Activated naive CD4-positive, alpha-beta T cell treated with anti-CD3 and anti-CD28 coated beads, Interleukin-2, amount 50 U/mL, for 24 hours (primary cell): Measurements from ENCODE around the gene CNIH2.
"Not testable (repeated sequence)": the region's sequence is repeated elsewhere in the genome, so short reads cannot be mapped to it uniquely, and the experiment has no call there.

Experiments used
- H3K27ac Mint-ChIP-seq: one replicate; pipeline ENCODE4 v1.8.0; 2021; ENCODE audit warnings: mild to moderate bottlenecking, mixed read lengths
- H3K27me3 Mint-ChIP-seq: one replicate; pipeline ENCODE4 v1.8.0; 2021; ENCODE audit warnings: mixed read lengths
- H3K36me3 Mint-ChIP-seq: one replicate; pipeline ENCODE4 v1.8.0; 2021; ENCODE audit warnings: mixed read lengths
- H3K4me1 Mint-ChIP-seq: one replicate; pipeline ENCODE4 v1.8.0; 2021; ENCODE audit warnings: mixed read lengths
- H3K4me3 Mint-ChIP-seq: one replicate; pipeline ENCODE4 v1.8.0; 2021; ENCODE audit warnings: mild to moderate bottlenecking, mixed read lengths
- H3K9me3 Mint-ChIP-seq: one replicate; pipeline ENCODE4 v1.8.0; 2021; ENCODE audit warnings: mixed read lengths

The CNIH2 gene

DNA sequence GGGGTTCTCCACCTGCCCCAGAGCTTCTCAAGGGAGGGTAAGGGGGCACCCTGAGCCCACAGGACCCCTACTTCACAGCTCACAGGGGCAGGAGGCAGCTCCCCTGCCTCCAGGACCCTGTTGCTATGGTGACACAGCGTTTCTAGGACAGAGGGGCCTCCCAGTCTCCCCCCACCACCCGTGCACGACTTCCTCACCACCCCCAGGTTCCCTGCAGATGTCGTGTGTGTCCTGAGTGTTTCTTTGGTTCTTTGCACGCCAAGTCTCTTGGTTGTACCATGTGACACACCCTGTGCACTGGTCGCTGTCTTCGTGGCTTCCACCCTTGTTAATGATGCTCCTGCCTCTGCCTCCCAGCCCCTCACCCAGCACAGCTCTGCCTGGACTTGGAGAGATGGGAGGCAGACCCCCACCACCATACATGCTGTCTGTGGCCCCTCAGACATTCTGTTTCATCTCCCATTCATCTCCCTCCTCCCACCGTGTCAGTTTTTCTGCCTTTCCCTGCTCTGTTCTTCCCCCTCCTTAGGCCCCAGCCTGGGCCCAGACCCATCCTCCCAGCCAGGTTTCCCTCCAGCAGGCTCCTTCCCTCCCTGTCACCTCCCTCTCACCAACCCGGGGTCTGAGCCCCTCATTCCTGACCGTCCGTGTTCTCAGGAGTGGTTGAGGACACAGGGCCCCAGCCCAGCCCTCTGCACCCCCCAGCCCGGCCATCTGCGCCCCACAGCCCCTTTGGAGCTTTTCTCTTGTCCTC, 34.0 kb upstream of the CNIH2 start:
- no peaks in the 10 kb centered on the region for H3K9me3 Mint-ChIP-seq
- no peak overlapping the region for H3K4me3 Mint-ChIP-seq
- peaks cover 4% of the 10 kb centered on the region for H3K4me1 Mint-ChIP-seq
- peak overlapping the region; percentile 68 for H3K27ac Mint-ChIP-seq
- H3K27me3 Mint-ChIP-seq = no peaks in the 10 kb centered on the region
- H3K36me3 Mint-ChIP-seq = no peaks in the 10 kb centered on the region

DNA sequence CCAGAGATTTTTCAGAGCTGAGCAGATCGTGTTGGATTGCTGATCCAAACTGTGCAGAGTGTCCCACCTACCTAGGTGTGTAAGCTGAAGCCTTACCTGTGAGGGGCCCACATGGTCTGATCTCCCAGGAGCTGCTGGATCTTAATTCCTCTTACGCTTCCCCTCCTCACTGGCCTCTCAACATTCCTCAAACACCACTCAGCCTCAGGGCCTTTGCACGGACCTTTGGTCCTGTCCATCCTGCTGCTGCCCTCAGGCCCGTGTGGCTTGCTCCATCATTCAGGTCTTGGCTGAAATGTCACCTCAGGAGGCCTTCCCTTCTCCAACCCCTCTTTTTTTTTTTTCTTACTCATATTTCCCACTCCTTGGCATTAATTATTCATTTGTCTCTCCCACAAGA, 30.7 kb upstream of the CNIH2 start:
- Mint-ChIP-seq H3K36me3 (peaks cover 2% of the 10 kb centered on the region), H3K4me1 (peaks cover 11% of the 10 kb centered on the region), H3K9me3 (no peaks in the 10 kb centered on the region), H3K4me3 (no peak overlapping the region), H3K27me3 (no peaks in the 10 kb centered on the region), H3K27ac (peak overlapping the region; percentile 71)

DNA sequence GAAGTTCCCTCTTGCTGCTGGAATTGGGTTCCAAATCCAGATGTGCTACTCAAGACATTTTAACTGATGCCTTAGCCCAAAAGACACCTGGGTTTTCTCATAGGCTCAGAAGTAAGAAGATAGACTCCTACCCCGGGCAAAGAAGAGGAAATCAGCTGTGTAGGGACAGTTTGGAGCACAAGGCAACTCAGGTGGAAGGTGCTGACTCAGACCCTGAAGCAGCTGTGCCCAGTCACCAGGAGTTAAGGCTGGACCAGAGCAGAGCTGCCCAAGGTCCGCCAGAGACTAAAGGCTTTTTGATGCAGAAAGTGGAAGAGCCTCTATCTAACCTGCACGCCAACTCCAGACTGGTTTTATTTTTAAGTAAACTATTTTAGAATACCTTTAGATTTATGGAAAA, 30.2 kb upstream of the CNIH2 start:
- H3K36me3 Mint-ChIP-seq = peaks cover 2% of the 10 kb centered on the region
- H3K4me3 Mint-ChIP-seq = no peak overlapping the region
- no peaks in the 10 kb centered on the region for H3K9me3 Mint-ChIP-seq
- peak overlapping the region; percentile 46 for H3K27ac Mint-ChIP-seq
- H3K27me3 Mint-ChIP-seq = no peaks in the 10 kb centered on the region
- peaks cover 11% of the 10 kb centered on the region for H3K4me1 Mint-ChIP-seq

DNA sequence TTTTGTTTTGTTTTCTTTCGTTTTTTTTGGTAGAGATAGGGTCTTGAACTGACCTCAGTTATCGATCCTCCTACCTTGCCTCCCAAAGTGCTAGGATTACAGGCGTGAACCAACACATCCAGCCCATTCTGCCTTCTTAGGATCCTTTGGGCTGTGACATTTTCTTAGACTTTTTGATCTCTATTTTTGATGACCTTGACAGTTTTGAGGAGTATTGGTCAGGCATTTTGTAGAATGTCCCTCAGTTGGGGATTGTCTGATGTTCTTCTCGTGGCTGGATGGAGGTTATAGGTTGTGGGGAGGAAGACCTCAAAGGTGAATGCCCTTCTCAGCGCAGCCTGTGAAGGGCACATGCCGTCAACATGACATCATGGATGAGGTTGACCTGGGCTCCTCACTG, 29.1 kb upstream of the CNIH2 start:
- Mint-ChIP-seq H3K4me3 (no peak overlapping the region), H3K27ac (peak overlapping the region; percentile 60)

DNA sequence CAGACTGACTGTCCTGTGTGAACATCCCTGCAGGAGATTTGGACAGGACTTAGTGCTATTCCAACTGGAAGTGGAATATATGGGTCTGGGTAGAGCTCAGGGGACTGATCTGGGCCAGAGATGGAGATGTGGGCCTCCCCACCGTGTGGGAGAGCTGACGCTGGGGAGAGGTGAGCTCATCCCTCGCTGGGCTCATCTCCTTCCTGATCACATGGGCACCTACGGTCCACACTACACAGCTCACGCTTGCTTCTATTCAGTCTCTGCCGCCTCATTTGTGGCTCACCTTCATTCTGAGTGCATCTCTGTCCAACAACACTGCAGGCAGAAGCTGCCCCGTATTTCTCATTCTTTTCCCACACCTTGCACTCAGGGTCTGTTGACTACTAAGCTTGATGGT, 26.2 kb upstream of the CNIH2 start:
- H3K9me3 Mint-ChIP-seq = no peaks in the 10 kb centered on the region
- peak overlapping the region; percentile 11 for H3K27ac Mint-ChIP-seq

More for the DNA sequence above, 29.1 kb upstream of the CNIH2 start:
- Mint-ChIP-seq H3K9me3 (no peaks in the 10 kb centered on the region), H3K36me3 (peaks cover 2% of the 10 kb centered on the region), H3K4me1 (peaks cover 15% of the 10 kb centered on the region), H3K27me3 (no peaks in the 10 kb centered on the region)

DNA sequence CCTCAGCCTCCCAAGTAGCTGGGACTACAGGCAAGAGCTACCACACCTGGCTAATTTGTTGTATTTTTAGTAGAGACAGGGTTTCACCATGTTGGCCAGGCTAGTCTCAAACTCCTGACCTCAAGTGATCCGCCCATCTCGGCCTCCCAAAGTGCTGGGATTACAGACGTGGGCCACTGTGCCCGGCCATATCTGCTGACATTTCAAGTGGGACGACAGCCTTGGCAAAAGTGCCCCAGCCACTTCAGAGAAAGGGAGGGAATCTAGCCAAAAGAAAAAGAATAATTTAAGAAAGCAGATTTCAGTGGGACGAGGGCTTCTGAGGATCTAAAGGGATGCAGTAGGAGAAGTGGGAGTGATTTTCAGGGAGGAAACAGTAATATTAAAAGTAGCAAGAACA, 24.9 kb upstream of the CNIH2 start:
- H3K4me3 Mint-ChIP-seq = not testable (repeated sequence)

More for the DNA sequence above, 26.2 kb upstream of the CNIH2 start:
- H3K4me3 Mint-ChIP-seq = no peak overlapping the region
- H3K36me3 Mint-ChIP-seq = peaks cover 2% of the 10 kb centered on the region
- H3K27me3 Mint-ChIP-seq = no peaks in the 10 kb centered on the region
- H3K4me1 Mint-ChIP-seq = peaks cover 24% of the 10 kb centered on the region

DNA sequence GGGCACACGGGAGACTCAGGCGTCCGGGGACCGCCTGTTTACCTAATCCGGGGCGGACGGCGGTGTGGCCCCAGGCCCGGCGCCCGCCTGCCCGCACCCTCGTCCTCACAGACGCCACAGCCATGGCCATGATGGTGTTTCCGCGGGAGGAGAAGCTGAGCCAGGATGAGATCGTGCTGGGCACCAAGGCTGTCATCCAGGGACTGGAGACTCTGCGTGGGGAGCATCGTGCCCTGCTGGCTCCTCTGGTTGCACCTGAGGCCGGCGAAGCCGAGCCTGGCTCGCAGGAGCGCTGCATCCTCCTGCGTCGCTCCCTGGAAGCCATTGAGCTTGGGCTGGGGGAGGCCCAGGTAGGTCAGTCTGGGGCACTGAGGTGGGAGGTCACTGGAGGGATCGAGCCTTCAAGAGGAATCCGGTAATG, 19.5 kb upstream of the CNIH2 start:
- Mint-ChIP-seq H3K4me1 (peaks cover 27% of the 10 kb centered on the region), H3K36me3 (peaks cover 7% of the 10 kb centered on the region), H3K9me3 (no peaks in the 10 kb centered on the region), H3K27ac (peak overlapping the region; percentile 51), H3K4me3 (peak overlapping the region; percentile 95), H3K27me3 (no peaks in the 10 kb centered on the region)

More for the DNA sequence above, 24.9 kb upstream of the CNIH2 start:
- not testable (repeated sequence) for H3K36me3 Mint-ChIP-seq, H3K27me3 Mint-ChIP-seq, H3K9me3 Mint-ChIP-seq
- Mint-ChIP-seq H3K27ac (peak overlapping the region; percentile 84), H3K4me1 (peaks cover 26% of the 10 kb centered on the region)

DNA sequence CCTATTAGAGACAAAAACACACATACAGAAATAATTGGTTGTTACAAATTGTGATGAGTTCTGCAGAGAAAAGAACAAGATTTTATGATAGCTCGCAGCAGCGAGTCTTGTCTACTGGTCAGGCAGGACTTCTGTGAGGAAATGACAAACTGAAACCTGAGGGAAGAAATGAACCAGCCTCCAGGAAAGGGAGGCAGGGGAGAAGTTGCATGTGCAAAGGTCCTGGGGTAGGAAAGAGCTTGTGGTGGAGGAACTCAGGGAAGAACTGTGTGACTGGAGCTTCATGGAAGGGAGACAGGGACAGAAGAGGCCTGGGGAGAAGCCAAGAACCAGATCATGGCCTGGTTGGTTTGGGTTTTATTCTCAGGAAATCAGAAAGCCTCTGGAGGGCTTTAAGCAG, 18.8 kb upstream of the CNIH2 start:
- no peak overlapping the region for H3K27ac Mint-ChIP-seq

DNA sequence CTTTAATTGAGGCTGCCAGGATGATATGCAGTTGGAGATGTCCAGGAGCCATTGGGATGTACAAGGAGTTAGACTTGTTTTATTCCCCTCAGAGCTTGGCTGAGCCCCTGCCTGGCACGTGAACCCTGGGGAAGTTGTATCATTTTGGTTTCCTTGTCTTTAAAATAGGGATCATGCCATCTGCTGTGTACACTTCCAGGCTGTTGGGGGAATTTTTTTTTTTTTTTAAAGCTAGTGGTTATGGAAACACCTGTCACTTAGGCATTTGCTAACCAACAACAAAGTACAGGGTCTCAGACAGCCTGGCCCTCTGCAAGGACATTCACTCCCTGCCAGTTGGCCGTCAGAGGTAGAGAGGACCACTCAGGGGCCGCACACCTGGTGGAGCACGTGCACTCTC, 18.0 kb upstream of the CNIH2 start:
- Mint-ChIP-seq H3K27ac (no peak overlapping the region), H3K4me1 (peaks cover 25% of the 10 kb centered on the region), H3K4me3 (no peak overlapping the region), H3K36me3 (peaks cover 8% of the 10 kb centered on the region), H3K9me3 (no peaks in the 10 kb centered on the region), H3K27me3 (no peaks in the 10 kb centered on the region)

More for the DNA sequence above, 18.8 kb upstream of the CNIH2 start:
- Mint-ChIP-seq H3K4me1 (peaks cover 25% of the 10 kb centered on the region), H3K9me3 (no peaks in the 10 kb centered on the region), H3K27me3 (no peaks in the 10 kb centered on the region), H3K36me3 (peaks cover 7% of the 10 kb centered on the region), H3K4me3 (peak overlapping the region; percentile 95)

DNA sequence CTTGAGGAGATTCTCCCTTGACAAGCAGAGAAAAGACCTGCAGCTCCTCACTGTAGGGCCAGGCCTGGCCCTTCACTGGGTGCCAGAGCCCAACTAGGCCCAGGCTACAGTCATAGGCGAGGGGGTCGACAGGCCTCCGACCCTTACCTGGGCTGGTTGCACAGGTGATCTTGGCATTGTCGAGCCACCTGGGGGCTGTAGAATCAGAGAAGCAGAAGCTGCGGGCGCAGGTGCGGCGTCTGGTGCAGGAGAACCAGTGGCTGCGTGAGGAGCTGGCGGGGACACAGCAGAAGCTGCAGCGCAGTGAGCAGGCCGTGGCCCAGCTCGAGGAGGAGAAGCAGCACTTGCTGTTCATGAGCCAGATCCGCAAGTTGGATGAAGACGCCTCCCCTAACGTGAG, 16.4 kb upstream of the CNIH2 start:
- peaks cover 18% of the 10 kb centered on the region for H3K4me1 Mint-ChIP-seq
- H3K4me3 Mint-ChIP-seq = no peak overlapping the region
- peaks cover 8% of the 10 kb centered on the region for H3K36me3 Mint-ChIP-seq
- H3K9me3 Mint-ChIP-seq = no peaks in the 10 kb centered on the region
- no peak overlapping the region for H3K27ac Mint-ChIP-seq
- no peaks in the 10 kb centered on the region for H3K27me3 Mint-ChIP-seq

DNA sequence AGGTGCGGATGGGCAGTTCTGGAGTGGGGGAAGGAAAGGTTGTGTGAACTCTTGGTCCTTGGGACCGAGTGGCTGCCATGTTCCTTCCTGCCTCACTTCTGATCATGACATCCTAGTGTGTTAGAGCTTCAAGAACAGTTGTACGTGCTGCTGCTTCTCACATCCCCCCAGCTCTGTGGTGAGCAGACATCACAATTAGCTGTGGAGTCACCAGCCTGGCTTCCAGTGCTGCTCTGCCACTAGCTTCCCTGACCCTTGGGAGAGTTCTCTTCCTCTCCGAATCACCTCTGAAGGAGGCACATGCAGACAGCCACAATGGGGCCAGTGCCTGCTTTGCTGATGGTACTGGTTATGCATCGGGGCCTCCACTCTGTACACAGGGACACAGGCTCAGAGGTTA, 15.8 kb upstream of the CNIH2 start:
- no peaks in the 10 kb centered on the region for H3K9me3 Mint-ChIP-seq
- no peaks in the 10 kb centered on the region for H3K27me3 Mint-ChIP-seq
- H3K4me3 Mint-ChIP-seq = no peak overlapping the region
- H3K36me3 Mint-ChIP-seq = peaks cover 8% of the 10 kb centered on the region
- no peak overlapping the region for H3K27ac Mint-ChIP-seq
- H3K4me1 Mint-ChIP-seq = peaks cover 17% of the 10 kb centered on the region

DNA sequence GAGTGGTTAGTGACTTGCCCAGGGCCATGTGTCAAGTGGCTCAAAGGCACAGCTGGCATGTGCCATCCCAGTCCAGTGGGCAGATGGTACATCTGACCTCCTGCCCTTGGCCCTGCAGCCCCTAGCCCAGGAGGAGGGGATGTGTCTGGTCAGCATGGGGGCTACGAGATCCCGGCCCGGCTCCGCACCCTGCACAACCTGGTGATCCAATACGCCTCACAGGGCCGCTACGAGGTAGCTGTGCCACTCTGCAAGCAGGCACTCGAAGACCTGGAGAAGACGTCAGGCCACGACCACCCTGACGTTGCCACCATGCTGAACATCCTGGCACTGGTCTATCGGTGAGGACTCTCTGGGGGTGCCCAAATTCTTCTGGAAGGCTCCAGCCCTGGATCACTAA, 15.3 kb upstream of the CNIH2 start:
- Mint-ChIP-seq H3K27ac (no peak overlapping the region), H3K27me3 (no peaks in the 10 kb centered on the region), H3K4me3 (no peak overlapping the region), H3K9me3 (no peaks in the 10 kb centered on the region), H3K36me3 (peaks cover 8% of the 10 kb centered on the region), H3K4me1 (peaks cover 19% of the 10 kb centered on the region)

DNA sequence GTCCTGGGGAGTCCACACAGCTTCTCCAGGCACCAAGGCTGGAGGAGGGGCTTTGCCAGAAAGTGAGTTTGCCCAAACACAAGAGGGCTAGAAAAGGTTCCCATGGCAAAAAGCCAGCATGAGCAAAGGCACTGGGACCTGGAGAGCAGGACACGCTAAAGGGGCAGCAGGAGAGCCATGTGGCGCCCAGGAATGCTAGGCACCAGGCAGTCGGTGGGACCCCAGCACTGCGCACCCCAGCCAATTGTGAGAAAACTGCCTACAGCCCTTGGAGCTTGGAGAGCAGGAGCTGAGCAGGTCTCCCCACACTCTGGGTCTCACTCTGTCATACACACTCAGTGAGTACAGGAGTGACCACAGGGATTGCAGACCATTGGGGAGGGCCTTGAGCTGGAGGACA, 14.7 kb upstream of the CNIH2 start:
- Mint-ChIP-seq H3K36me3 (peaks cover 8% of the 10 kb centered on the region), H3K9me3 (no peaks in the 10 kb centered on the region), H3K27me3 (no peaks in the 10 kb centered on the region)

DNA sequence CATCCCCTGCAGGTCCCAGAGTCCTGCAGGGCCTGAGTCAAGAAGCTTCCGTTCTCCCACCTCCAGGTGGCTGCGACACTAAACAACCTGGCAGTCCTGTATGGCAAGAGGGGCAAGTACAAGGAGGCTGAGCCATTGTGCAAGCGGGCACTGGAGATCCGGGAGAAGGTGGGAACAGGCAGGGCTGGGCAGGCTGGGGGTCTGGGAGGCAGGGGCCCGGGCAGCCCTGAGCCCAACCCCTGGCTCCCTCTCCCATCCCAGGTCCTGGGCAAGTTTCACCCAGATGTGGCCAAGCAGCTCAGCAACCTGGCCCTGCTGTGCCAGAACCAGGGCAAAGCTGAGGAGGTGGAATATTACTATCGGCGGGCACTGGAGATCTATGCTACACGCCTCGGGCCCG, 14.2 kb upstream of the CNIH2 start:
- no peaks in the 10 kb centered on the region for H3K27me3 Mint-ChIP-seq
- H3K27ac Mint-ChIP-seq = no peak overlapping the region
- H3K4me3 Mint-ChIP-seq = no peak overlapping the region
- H3K4me1 Mint-ChIP-seq = peaks cover 23% of the 10 kb centered on the region
- peaks cover 8% of the 10 kb centered on the region for H3K36me3 Mint-ChIP-seq
- H3K9me3 Mint-ChIP-seq = no peaks in the 10 kb centered on the region

More for the DNA sequence above, 14.7 kb upstream of the CNIH2 start:
- Mint-ChIP-seq H3K4me3 (no peak overlapping the region), H3K27ac (no peak overlapping the region), H3K4me1 (peaks cover 25% of the 10 kb centered on the region)

DNA sequence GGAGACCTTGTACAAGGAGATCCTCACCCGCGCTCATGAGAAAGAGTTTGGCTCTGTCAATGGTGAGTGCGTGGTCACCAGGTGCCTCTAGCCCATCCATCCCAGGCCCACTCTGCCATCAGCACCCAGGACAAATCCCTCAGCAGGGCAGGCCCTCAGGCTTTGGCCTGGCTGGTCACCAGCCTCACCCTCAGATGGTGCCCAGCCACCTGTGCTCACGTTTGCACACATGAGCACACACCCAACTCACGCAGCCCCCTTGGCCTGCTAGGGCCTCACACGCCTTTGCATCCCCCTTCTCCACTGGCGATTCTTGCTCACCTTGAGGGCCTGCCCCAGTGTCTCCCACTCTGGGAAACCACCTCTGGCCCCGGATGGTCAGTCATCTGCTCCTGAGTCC, 13.6 kb upstream of the CNIH2 start:
- peaks cover 4% of the 10 kb centered on the region for H3K36me3 Mint-ChIP-seq
- no peak overlapping the region for H3K27ac Mint-ChIP-seq
- peaks cover 19% of the 10 kb centered on the region for H3K4me1 Mint-ChIP-seq
- H3K9me3 Mint-ChIP-seq = no peaks in the 10 kb centered on the region
- H3K27me3 Mint-ChIP-seq = no peaks in the 10 kb centered on the region
- no peak overlapping the region for H3K4me3 Mint-ChIP-seq

DNA sequence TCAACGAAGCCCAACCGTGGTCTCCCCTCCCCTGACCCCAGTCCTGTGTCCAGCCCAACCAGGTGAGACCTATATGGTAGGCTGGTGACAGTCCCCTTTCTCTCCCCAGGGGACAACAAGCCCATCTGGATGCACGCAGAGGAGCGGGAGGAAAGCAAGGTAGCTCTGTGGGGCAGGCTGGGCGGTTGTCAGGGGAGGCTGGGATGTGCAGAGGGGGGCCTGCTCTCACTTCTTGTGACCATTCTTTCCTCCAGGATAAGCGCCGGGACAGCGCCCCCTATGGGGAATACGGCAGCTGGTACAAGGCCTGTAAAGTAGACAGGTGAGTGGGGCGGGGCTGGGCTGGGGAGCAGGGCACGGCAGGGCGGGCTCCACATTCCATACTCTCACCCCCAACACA, 13.1 kb upstream of the CNIH2 start:
- H3K9me3 Mint-ChIP-seq = no peaks in the 10 kb centered on the region
- no peak overlapping the region for H3K4me3 Mint-ChIP-seq
- no peak overlapping the region for H3K27ac Mint-ChIP-seq
- peaks cover 20% of the 10 kb centered on the region for H3K4me1 Mint-ChIP-seq
- peaks cover 1% of the 10 kb centered on the region for H3K36me3 Mint-ChIP-seq
- no peaks in the 10 kb centered on the region for H3K27me3 Mint-ChIP-seq
